ENCODE data around the gene CDH13. TPM values are rescaled to one million over a fixed set of nuclear protein-coding genes. Genes with fewer than 3 reads are reported as not detected.

The CDH13 gene
- total RNA-seq, 1 experiment from 2014 or later, result 2.1 TPM

DNA sequence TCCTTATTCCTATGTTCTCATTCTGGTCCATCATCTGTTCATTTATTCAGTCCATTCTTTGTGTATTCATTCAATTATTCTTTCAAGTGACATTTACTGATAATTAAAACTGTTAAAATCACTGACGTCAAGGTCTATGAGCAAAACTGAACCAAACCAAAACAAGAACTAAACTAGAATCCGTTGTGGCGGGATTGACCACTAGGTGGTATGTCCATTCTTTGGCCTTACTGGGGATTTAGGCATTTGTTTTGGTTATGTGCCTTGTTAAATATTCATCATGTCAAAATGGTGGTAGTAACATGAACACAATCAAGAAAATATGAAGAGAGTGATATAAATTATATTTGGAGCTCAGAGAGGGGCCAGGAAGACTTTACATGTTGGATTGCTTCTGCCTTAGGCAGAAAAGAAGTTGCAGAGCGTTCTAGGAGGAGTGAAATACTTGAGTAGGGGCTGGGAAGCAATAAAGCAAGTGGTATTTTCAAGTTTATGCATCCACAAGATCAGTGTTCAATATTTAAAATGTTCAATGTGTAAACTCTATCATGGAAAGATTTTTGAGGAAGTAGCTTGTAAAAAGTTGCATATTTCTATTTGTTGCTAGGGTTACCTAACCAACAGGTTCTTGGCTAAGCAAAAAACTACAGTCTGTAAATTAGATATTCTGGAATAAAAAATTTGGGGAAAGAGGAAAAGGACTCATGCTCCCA, 129.0 kb downstream of the CDH13 start:
- TF ChIP-seq, protein P1, sequence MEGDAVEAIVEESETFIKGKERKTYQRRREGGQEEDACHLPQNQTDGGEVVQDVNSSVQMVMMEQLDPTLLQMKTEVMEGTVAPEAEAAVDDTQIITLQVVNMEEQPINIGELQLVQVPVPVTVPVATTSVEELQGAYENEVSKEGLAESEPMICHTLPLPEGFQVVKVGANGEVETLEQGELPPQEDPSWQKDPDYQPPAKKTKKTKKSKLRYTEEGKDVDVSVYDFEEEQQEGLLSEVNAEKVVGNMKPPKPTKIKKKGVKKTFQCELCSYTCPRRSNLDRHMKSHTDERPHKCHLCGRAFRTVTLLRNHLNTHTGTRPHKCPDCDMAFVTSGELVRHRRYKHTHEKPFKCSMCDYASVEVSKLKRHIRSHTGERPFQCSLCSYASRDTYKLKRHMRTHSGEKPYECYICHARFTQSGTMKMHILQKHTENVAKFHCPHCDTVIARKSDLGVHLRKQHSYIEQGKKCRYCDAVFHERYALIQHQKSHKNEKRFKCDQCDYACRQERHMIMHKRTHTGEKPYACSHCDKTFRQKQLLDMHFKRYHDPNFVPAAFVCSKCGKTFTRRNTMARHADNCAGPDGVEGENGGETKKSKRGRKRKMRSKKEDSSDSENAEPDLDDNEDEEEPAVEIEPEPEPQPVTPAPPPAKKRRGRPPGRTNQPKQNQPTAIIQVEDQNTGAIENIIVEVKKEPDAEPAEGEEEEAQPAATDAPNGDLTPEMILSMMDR (conservative IDR thresholded peaks at IDR 0.05; ENCODE audit: low read depth, low read length), result no peak
- TF ChIP-seq EZH2 (IDR thresholded peaks at IDR 0.05; ENCODE audit: borderline replicate concordance, low read depth, low read length, poor library complexity, severe bottlenecking), result no peak
- H3K27me3 ChIP-seq (replicated peaks; ENCODE audit: insufficient read depth, low read depth, low read length, poor library complexity), result peaks cover 14% of the 10 kb centered on the region
- ChIA-PET POLR2A (ENCODE audit: low non-redundant PET) (no interaction called here), CTCF (no interaction called here)
- no peaks in the 10 kb centered on the region for H3K4me1 ChIP-seq (ENCODE audit: insufficient read depth, low read length, poor library complexity, severe bottlenecking)
- H3K9me3 ChIP-seq (ENCODE audit: low read depth, low read length, poor library complexity, severe bottlenecking), result no peaks in the 10 kb centered on the region
- H3K4me3 ChIP-seq (ENCODE audit: low read depth, low read length, poor library complexity, severe bottlenecking), result no peak overlapping the region
- intact Hi-C loops (cut with micrococcal nuclease; ENCODE audit: unreplicated experiment), result no loop called here
- H3K36me3 ChIP-seq (ENCODE audit: insufficient read depth, low read length, poor library complexity, severe bottlenecking), result no peaks in the 10 kb centered on the region
- BruUV-seq (replicated peaks), result no TSS peak
- no peak overlapping the region for H3K27ac ChIP-seq (ENCODE audit: low read depth, low read length, poor library complexity, severe bottlenecking)
- no peak for DNase-seq (ENCODE audit: low spot score)

DNA sequence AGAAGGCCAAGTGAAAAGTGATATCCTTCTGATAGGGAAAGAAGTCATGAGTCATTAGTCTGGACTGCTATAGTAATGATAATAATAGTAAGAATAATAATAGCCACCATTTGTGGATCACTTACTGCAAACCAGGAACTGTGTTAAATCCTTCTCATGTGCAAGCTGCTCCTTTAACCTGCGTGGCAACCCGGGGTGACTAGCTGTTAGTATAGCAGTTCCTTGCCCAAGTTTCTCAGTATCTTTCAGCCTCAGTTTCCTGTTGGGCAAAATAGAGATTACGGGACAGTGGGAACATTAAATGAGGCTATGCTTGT, 129.5 kb downstream of the CDH13 start:
- no peaks in the 10 kb centered on the region for H3K36me3 ChIP-seq (ENCODE audit: insufficient read depth, low read length, poor library complexity, severe bottlenecking)
- intact Hi-C loops (cut with micrococcal nuclease; ENCODE audit: unreplicated experiment), result no loop called here
- no peaks in the 10 kb centered on the region for H3K4me1 ChIP-seq (ENCODE audit: insufficient read depth, low read length, poor library complexity, severe bottlenecking)
- POLR2A ChIA-PET (ENCODE audit: low non-redundant PET), result no interaction called here
- TF ChIP-seq, protein P1 (conservative IDR thresholded peaks at IDR 0.05; ENCODE audit: low read depth, low read length), result no peak
- no peak for TF ChIP-seq EZH2 (IDR thresholded peaks at IDR 0.05; ENCODE audit: borderline replicate concordance, low read depth, low read length, poor library complexity, severe bottlenecking)
- DNase-seq (ENCODE audit: low spot score), result no peak
- peaks cover 12% of the 10 kb centered on the region for H3K27me3 ChIP-seq (replicated peaks; ENCODE audit: insufficient read depth, low read depth, low read length, poor library complexity)
- no TSS peak for BruUV-seq (replicated peaks)
- CTCF ChIA-PET, result no interaction called here
- H3K9me3 ChIP-seq (ENCODE audit: low read depth, low read length, poor library complexity, severe bottlenecking), result no peaks in the 10 kb centered on the region
- no peak overlapping the region for H3K4me3 ChIP-seq (ENCODE audit: low read depth, low read length, poor library complexity, severe bottlenecking)
- H3K27ac ChIP-seq (ENCODE audit: low read depth, low read length, poor library complexity, severe bottlenecking), result no peak overlapping the region

DNA sequence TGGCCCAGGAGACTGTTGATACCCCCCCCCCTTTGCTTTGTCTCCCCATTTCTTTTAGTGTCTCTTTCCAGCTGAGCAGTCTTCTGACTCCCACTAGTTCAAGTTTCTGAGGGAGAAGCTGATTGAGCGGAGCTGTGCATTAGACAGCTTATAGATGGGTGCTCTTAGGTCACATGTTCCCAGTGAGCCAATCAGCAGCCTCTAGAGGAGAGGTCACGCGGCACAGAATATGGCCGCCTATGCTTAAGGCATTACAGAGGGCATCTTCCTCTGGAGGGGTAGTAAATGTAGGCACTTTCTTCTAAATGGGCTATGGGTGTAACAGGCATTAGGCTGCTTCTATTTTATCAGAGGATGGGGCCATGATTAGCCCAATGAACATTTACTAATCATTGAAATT, 131.6 kb downstream of the CDH13 start:
- intact Hi-C loops (cut with micrococcal nuclease; ENCODE audit: unreplicated experiment), result no loop called here
- no peak for TF ChIP-seq EZH2 (IDR thresholded peaks at IDR 0.05; ENCODE audit: borderline replicate concordance, low read depth, low read length, poor library complexity, severe bottlenecking)
- TF ChIP-seq, protein P1 (conservative IDR thresholded peaks at IDR 0.05; ENCODE audit: low read depth, low read length), result no peak

More for the DNA sequence above, 131.6 kb downstream of the CDH13 start:
- Histone ChIP-seq H3K27ac (ENCODE audit: low read depth, low read length, poor library complexity, severe bottlenecking) (no peak overlapping the region), H3K36me3 (ENCODE audit: insufficient read depth, low read length, poor library complexity, severe bottlenecking) (no peaks in the 10 kb centered on the region), H3K27me3 (replicated peaks; ENCODE audit: insufficient read depth, low read depth, low read length, poor library complexity) (peaks cover 5% of the 10 kb centered on the region), H3K9me3 (ENCODE audit: low read depth, low read length, poor library complexity, severe bottlenecking) (no peaks in the 10 kb centered on the region), H3K4me3 (ENCODE audit: low read depth, low read length, poor library complexity, severe bottlenecking) (no peak overlapping the region), H3K4me1 (ENCODE audit: insufficient read depth, low read length, poor library complexity, severe bottlenecking) (no peaks in the 10 kb centered on the region)
- ChIA-PET CTCF (no interaction called here), POLR2A (ENCODE audit: low non-redundant PET) (no interaction called here)
- no TSS peak for BruUV-seq (replicated peaks)
- no peak for DNase-seq (ENCODE audit: low spot score)

Data from A673 (cell line).